GM21367 (cell line): Measurements from ENCODE around the gene MCEE.
"Not testable (repeated sequence)": the region's sequence is repeated elsewhere in the genome, so short reads cannot be mapped to it uniquely, and the experiment has no call there.

Experiments
- ATAC-seq: cut with Tn5 transposase; IDR thresholded peaks from one replicate; pipeline ENCODE4 v1.9.1; 2021; ENCODE audit not compliant: unreplicated experiment

The MCEE gene

DNA sequence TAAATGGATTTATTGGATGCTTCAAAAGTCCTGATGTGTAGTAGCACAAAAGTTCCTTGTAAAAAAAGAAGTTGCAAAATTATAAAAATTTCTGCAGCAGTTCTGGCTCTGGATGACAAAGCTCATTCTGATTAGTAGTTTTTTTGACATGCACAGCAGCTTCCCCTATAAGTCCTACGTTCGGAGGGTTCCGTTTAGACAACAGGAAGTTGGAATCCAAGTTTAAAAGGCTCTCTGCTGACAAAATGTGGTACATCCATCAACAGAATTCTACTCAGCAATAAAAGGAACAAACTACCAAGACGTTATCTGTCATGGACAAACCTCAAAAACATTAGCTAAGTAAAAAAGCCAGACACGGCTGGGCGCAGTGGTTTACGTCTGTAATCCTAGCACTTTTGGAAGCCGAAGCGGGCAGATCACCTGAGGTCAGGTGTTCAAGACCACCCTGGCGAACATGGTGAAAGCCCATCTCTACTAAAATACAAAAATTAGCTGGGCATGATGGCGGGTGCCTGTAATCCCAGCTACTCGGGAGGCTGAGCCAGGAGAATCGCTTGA is 46.2 kb downstream of the MCEE start:
- ATAC-seq = not testable (repeated sequence)

DNA sequence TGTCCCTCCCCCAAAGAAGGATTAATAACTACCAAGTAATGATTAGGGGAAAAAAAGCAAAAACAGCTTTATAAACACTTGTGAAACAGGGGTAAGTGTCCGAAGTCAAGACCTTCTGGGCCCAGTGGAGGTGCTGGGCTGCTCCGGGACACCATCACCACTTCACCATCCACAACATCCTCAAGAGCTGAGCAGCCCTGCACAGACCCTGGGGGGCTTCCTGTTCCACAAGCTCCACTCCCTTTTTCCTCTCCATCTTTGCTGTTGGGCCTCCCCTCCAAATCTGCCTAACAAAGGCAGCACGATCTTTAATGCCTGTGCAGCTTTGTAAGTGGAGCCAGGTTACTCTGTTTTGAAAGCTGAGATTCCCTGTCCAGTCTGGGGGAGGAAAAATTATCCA is 46.7 kb downstream of the MCEE start:
- not testable (repeated sequence) for ATAC-seq

DNA sequence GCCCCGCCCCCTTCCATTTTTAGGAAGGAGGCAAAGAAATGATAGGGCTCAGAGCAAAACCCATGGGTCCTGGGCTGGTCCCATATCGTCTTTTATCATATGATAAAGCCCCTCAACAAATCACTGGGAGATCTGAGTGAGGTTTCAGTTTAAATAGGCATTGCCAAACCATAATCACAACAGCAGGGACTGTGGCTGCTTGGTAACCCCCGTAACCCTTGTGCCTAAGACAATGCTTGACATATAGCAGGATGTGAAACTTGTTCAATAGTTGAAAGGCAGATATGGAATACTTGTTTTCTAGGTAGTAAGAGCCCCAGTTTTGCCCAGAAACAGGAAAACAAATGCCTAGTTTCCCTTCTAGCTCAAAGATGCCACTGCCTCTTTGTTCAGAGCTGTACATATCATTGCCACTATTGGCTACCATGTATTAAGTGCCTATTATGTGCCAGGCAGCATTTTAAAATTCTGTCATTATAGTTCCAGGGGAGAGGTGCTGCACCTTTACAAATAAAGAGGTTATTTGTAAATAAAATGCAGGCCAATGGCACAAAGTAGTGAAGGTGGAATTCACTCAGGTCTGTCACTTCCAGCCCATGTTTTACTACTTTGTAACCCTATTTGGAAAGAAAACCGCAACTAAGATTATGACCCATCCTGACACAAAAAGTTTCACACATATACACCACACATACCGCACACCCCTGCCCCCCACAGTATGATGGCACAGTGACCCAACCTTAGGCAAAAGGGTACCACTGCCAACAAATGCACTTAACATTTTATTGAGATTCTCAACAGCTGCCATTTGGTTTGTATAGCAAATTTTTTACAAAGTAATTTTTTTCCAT is 47.4 kb downstream of the MCEE start:
- ATAC-seq = peak; percentile 48

DNA sequence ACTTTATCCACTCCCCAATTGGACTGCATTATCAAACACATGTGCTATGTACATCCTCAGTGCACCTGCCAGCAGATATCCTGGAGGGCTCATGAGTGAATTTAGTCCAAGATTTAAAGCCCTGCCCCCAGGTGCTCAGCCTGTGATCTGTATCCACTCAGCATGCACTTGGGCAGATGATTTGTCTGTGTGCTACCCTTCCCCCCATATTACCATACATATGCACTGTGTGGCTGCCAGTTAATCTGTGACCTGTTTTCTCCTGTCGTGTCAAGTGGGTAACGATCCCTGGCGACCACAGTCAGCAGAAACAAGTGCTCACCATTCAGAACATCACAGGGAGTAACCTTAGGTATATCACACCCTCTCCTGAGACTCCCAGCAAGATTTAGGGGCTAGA is 51.4 kb downstream of the MCEE start:
- ATAC-seq = no peak

DNA sequence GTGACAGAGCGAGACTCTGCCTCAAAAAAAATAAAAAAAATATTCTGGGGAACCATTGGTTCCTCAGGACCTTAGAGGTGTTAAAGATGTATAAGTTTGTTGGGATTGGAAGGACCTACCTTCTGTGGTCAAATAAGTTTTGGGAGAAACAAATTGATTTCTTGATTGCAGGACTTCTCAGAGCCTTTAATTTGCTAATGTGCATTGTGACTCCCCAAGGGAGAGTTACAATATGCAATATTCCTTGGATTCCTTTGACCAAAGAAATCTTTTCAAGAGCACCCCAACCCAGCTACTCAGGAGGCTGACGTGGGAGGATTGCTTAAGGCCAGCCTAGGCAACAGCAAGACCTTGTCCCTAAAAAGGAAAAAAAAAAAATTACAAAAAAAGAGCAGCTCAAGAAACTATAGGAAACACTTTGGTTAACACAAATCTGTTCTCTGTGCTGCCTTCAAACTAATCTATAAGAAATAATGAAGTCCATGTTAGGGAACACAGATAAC is 55.1 kb downstream of the MCEE start:
- ATAC-seq = no peak

DNA sequence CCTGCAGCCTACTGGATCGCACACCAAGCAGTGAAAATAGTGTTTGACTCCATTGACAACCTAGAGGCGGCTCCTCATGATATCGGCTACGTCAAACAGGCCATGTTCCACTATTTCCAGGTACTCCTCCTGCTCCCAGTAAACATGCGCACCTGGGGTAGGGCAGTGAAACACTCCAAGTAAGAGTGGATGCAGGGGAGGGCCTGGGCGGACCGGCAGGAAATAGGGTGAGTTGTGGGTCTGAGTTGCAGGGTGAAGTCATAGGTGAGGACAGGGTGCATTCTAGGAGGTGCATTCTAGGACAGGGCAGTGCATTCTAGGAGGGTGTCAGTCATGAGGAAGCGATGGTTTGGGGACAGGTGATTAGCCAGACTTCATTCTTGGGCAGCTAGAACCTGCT is 56.6 kb downstream of the MCEE start:
- no peak for ATAC-seq

DNA sequence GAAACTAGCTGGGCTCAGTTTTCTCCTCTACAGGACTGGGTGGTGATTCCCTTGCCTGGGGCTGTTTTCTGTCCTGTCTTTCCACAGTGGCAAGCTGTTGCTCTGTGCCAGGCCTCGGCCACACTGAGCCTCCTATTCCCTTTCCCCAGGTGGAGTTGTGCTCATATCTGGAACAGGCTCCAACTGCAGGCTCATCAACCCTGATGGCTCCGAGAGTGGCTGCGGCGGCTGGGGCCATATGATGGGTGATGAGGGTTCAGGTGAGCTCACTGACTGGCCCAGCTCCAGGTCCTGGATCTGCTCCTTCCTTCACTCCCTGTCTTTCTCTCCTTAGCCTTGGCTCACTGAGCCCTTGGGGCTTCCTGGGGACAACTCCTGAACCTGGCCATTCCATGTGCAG is 57.5 kb downstream of the MCEE start:
- ATAC-seq = no peak

DNA sequence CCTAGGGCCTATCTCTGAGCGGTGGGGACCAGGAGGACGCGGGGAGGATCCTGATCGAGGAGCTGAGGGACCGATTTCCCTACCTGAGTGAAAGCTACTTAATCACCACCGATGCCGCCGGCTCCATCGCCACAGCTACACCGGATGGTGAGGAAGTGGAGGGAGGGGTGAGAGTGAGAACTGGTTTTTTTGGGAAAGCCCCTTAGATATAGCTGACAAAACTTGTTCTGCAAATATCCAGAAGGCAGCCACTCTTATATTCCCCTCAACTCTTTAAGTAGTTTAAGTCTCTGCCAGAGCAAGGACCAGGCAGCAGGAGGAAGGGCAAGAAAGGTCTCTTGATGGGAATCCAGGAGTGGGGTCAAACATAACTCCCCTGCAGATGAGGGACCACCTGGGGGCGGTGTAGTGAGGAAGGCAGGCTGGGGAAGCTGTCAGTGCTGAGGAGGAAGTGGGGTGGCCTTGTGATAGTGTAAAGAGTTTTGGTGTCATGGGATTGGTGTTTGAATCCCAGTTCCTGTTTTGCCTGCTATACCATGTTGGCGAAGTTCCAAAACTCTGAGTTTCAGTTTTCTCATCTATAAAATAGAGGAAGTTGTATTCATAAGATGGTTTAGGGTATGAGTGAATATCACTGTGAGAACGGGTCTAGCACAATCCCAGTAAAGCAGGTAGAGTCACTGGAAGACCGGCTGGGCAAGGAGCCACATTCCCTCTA is 58.2 kb downstream of the MCEE start:
- peak; percentile 37 for ATAC-seq

DNA sequence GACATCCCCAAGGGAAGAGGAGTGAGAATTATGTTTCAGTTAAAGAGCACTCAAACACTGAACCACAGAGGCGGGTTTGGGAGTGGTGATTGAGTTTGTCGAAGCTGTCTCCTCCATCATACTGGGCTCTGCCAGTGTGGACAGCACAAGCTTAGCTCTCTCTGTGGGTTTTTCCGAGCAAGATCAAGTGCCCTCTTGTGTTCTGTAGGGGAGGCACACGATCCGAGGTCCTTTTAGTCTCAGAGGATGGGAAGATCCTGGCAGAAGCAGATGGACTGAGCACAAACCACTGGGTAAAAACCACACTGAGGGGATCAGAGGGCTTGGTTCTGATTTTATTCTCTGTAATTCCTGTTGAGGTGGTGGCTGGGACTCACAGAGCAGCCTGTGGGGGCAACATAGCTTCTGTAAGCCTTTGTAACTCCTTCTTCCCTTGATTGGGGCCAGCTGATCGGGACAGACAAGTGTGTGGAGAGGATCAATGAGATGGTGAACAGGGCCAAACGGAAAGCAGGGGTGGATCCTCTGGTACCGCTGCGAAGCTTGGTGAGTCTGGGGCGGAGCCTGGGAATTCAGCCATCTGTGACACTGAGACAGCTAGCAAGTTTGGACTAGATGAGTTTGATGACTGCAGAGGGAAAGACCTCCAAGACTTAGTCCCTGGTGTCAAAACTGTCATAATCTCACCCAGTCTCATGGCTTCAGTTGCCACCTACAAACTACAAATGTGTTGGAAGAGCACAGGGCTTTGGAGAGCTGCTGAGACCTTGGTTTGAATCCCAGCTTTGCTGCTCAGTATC is 59.5 kb downstream of the MCEE start:
- peak; percentile 18 for ATAC-seq

DNA sequence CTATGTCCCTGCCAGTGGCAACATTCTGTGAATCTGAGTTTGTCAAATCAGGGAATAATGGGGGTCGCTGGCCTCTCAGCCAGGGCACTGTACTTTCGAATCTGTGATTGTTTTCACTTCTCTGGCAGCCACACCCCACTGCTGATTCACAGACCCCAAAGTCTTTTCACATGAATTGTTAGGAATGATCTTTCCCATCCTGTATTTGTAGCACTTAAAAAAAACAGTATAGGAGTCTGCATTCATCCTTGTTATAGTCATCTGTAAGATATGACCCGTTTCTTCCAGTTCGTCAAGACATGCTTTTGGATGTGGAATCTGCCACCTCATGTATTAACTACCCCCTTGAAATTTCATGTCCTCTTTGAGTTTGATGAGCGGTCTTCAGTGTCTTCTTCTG is 60.7 kb downstream of the MCEE start:
- no peak for ATAC-seq

DNA sequence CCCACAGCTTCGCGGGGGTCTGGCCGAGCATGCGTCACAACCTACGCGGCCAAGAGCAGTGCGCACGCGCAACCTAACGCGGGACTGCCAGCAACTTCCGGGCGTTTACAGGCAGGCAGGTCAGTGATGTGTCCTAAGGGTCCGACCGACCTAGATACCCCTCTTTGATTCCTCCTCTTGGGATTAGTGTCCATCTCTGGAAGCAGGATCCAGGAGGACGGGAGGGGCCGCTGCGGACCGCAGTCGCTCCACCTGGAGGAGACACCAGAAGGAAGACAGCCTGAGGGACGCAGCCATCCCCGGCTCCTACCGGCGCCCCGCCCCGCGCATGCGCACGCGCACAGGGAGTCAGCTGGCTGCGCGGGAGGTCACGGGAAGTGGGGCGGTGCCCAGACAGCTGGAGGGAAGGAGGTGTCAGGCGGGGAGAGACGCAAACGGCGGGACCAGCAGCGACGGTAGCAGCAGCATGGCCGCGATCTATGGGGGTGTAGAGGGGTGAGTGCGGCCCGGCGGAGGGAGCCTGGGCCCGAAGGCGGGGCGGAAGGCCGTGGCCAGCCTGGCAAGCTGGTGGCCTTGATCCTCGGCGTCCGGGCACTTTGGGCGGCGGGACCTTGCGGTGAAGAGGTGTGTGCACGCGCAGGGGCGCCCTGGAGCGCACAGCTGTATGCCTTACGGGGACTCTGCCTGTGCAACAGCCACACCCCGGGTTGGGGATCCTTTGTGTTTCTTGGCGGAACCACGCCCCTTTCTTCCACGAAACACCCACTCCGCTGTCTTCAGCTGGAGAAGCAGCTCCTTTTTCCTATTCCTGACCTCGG is 61.6 kb downstream of the MCEE start, which contains the start of gene NAGK:
Gene NAGK (plus strand): TSS at position 431 of the 818 bp plus-strand sequence. CDS start 36 bp downstream, at position 467.
- peak; percentile 34 for ATAC-seq

DNA sequence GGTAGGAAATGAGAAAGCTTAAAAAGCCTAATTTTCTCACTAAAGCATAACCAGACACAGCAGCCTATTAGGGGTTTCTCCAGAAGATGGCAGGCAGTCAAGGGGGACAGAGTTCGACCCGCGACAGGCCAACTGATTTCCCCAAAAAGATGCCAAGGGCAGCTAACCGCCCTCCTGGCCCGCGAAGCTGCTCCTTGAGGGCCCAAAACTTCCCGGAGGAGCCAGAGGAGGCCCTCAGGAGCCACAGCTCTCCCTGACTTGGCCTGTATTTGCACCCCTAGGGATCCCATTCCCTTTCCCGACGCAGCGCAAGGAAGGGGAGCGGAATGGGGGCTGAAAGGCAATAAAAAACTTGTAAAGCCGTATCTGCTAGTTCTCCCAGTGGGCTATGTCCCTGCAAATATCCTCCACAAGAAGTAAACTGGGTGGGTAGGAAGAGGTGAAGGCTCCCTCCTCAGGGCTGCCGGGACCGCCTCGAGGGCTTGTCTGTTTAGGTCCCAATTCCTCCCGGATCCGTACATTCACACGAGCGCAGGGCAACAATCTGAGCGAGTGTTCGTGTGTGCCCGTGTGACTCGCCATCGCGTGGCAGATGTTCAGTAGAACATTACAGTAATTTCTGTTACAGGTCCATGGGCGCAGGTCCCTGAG is 62.3 kb downstream of the MCEE start:
- ATAC-seq = peak; percentile 1

DNA sequence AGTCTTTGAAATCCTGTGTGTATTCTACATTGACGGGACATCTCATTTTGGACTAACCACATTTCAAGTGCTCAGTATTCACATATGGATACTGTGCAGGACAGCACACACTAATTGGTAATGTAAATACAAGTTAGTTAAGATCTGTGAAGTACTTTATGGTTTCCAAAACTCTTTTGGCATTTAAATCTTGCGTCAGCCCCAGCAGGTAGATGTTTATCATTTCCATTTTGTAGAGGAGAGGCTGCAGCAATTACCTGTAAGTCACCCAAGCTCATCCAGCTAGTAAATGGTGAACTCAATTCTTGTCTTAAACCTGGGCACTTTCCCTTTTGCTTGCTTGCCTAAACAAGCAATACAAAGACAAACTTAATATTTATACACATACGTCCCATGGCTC is 63.2 kb downstream of the MCEE start:
- no peak for ATAC-seq

DNA sequence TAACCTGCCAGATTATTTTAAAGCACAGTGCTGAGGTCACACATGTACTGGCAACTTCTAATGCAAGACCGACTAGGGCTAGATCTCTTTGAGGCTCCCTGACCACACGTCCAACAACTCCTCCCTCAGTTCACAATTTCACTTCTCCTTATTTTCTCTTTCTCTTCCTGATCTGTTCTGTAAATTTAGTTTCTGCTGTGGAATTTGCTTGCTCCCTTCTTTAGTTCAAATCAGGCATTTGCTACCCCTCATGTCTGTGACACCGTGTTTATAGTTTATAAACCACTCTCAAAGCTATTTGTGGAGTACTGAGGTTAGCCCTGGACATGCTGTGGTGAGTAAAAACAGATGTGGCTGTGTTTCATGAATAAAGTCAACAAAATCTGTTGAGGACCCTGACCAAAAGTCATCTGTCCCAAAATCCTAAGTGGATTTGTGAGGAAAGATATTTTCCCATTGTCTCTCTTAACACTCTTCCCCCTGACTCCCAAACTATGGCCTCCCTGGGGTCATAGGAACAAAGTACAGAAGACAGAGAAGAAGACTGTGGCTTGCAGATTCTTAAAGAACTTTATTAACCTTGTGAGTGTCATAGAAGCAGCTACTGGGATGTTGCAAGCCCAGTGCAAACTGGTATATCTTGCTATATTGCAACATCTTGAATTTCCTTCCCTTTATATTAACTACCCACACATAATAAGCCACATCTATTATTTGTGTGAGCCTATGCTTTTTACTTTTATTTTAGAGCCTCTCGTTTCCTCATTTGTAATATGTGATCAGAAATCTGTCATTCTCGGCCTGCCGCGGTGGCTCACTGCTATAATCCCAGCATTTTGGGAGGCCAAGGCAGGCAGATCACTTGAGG is 65.0 kb downstream of the MCEE start:
- ATAC-seq = peak; percentile 35

DNA sequence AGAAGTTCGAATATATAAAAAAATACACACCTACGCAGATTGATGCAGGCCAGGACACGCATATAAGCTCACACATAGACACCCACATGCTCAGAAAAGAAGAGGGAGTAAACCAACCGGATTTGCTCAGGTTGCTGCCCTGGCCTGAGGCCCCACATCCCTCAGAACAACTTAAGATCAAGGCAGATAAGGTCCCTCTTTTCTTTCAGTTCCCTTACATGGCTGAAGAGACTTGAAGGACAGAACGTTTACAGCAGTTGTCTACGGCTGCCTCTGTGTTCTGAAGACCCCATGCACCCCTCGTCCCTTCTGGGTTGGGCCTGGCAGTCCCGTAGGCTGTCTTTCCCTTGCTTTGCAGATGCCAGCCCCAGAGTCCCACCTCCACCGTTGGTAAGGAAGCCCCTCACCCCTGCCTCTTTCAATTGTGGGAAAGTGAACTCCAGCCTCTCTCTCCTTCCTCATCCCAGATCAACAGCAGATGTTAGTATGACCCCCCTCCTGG is 65.9 kb downstream of the MCEE start:
- no peak for ATAC-seq

DNA sequence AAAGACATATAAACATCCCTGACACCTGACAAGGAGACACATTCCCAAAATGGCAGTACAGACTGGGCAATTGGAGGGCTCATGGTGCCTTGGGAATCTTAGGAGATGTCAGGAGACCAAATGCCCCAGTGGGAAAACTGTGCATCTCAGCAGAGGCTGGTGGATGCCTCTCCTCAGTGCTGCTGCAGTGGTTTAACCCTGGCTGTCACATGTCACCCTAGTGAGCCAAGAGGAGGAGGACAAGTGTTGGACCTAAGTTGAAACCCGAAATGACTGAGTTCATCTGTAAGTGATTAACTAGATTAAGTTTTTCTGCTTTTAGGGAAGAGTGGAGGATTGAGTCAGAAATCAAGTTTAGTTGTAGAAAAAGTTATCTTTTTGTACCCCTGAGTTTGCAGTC is 66.8 kb downstream of the MCEE start:
- no peak for ATAC-seq

DNA sequence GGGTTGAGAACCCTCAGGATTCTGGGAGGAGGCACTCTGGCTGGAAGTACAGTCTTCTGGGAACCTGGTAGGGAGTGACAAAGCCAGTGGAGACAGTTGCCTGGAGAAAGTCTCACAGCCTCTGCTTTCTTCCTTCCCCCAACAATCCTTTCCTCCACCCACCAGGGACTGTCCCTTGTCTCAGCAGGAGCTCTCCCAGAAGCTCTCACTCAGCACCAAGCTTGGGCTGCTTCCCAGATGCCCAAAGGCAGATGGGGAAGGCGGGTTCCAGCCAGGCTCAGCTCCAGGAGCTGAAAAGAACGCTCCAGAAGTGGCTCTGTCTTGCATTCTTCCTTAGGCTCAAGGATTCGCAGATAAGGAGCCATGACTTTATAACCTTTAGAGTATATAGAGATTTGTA is 69.2 kb downstream of the MCEE start:
- ATAC-seq = no peak

DNA sequence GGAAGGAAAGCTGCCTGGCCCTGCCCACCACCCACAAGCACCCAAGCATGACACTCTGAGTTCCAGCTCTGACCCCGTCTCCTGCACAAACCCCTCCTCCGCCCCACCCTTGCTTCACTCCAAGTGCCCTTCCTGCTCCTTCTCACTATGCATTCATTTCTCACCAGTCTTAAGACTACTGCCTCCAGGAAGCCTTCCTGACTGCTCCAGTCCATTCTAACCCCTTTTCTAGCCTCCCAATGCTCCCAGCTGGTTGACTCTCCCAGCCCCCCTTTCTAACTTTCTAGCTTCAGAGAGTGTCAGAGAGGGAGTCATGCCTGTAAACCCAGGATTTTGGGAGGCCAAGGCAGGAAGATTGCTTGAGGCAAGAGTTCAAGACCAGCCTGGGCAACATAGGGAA is 69.8 kb downstream of the MCEE start:
- ATAC-seq = no peak
